AG09319 (cell line): ENCODE data around the gene BRICD5.
"Not testable (repeated sequence)": the region's sequence is repeated elsewhere in the genome, so short reads cannot be mapped to it uniquely, and the experiment has no call there.

ENCODE experiments used
- DNase-seq: peaks from one replicate; pipeline ENCODE4 v3.0.0-alpha.2; 2010; ENCODE audit warnings: low read depth; ENCODE audit errors: extremely low read depth
- CTCF ChIP-seq: IDR thresholded peaks from 2 replicates; pipeline ENCODE4 v1.5.1; 2011; ENCODE audit warnings: low read depth, mild to moderate bottlenecking, inconsistent platforms, low read length, moderate library complexity

Gene BRICD5

GRCh38 chr16:2243031-2243528 lies 32.4 kb upstream of the BRICD5 start:
- no peak for TF ChIP-seq CTCF
- no peak for DNase-seq

GRCh38 chr16:2242598-2242997 lies 31.9 kb upstream of the BRICD5 start:
- TF ChIP-seq CTCF = no peak
- DNase-seq = no peak

- not testable (repeated sequence) for DNase-seq
These were observed 29.7 kb upstream of the BRICD5 start for GRCh38 chr16:2240331-2240730.

- no peak for DNase-seq
These were observed 28.4 kb upstream of the BRICD5 start for GRCh38 chr16:2238838-2239675.

GRCh38 chr16:2238150-2238837 lies 27.6 kb upstream of the BRICD5 start:
- no peak for DNase-seq
- no peak for TF ChIP-seq CTCF

More at GRCh38 chr16:2238838-2239675, 28.4 kb upstream of the BRICD5 start:
- TF ChIP-seq CTCF = no peak

GRCh38 chr16:2237493-2238149 lies 27.0 kb upstream of the BRICD5 start:
- DNase-seq = no peak

GRCh38 chr16:2237102-2237482 lies 26.4 kb upstream of the BRICD5 start:
- DNase-seq = no peak
- TF ChIP-seq CTCF = no peak

More at GRCh38 chr16:2237493-2238149, 27.0 kb upstream of the BRICD5 start:
- TF ChIP-seq CTCF = no peak
